PC-3 (cell line): ENCODE data around the gene SLC27A5.

Experiments used
- CTCF ChIP-seq: fragments of 300-600 bp; sonication (generic); conservative IDR thresholded peaks from 2 replicates; pipeline ENCODE4 v1.5.1; 2017; ENCODE audit warnings: antibody characterized with exemption, low read depth, mild to moderate bottlenecking, low read length
- EZH2 ChIP-seq: fragments of 300-600 bp; sonication (generic); IDR thresholded peaks from one replicate; pipeline ENCODE4 v1.6.1; 2017; ENCODE audit warnings: antibody characterized with exemption, mild to moderate bottlenecking, low read length; ENCODE audit not compliant: unreplicated experiment
- EZH2phosphoT487 ChIP-seq: fragments of 300-600 bp; sonication (generic); IDR thresholded peaks from 2 replicates; pipeline ENCODE4 v1.6.1; 2018; ENCODE audit warnings: mild to moderate bottlenecking, antibody characterized with exemption, low read length, borderline replicate concordance

GRCh38 chr19:58500242-58500641 is 11.6 kb downstream of the SLC27A5 start:
- no peak for TF ChIP-seq CTCF
- TF ChIP-seq EZH2: no peak
- no peak for TF ChIP-seq EZH2phosphoT487
